Medulla oblongata (tissue), 1 donor: ENCODE results near the gene ADAMTSL2.

Experiments
- DNase-seq: peaks from one replicate; pipeline ENCODE4 v3.0.0-alpha.2; 2015; ENCODE audit errors: extremely low spot score

ADAMTSL2 gene

DNA sequence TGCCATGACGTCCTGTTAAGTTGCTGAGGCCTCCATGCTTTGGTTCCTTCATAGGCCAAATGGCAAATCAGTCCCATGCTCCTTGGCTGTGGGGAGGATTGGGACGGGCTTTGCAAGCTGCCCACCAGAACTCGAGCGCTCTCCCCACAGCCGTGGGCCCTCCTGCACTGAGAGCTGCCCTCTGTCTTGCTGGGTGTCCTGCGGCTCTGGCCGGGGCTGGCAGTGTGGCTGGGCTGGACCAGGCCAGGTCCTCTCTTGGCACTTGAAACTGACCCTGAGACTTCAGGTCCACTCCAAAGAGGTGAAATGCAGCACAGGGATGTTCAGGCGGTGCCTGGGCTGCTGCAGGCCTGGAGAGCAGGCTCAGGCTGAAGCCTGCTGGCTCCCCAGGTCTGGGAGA lies 16.8 kb upstream of the ADAMTSL2 start:
- no peak for DNase-seq

DNA sequence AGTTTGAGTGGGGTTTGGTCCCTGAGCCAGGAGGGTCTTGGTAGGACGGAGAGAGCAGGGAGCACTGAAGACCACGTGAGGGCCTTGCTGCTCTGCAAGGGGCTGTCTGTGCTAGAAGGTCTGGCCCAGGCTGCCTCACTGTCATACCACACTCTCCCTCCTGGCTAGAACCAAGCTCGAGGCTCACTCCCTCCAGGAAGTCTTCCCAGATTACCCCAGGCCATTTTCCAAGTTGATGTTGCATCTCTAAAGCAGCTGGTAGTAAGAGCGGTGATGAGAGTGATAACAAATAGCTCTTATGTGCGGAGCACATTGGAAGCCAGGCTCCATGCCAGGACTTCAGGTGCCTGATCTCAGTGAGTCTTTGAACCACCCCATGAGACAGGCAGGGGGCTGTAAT lies 16.3 kb upstream of the ADAMTSL2 start:
- DNase-seq = no peak

DNA sequence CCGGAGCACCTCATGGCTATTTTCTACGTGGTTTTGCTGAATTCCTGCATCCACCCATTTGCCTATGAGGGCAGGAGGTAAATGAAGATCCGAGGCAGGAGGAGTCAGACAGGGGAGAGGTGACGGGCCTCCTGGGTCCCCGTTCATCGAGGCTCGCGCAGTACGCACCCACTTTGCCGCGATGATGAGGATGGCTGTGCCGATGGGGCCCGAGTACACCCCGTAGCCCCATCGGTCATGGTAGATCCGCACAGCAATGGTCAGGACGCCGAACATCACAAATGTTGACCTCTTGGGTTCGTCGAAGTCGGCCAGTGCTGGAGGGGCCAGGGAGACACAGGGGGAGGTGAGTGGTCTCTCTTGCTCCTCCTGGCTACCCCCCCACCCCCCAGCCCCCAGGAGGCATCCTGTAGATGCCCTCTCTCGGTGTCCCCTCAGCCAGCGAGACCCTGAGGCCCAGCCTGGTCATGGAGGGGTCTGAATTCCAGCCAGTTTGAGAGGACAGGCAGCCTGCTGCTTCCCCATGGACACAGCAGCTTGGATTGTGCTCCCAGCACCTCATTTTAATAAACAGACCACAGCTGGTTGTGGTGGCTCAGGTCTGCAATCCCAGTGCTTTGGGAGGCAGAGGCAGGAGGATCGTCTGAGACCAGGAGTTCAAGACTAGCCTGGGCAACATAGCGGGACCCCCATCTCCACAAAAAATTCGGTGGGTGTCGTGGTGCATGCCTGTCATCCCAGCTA lies 15.6 kb upstream of the ADAMTSL2 start:
- no peak for DNase-seq

DNA sequence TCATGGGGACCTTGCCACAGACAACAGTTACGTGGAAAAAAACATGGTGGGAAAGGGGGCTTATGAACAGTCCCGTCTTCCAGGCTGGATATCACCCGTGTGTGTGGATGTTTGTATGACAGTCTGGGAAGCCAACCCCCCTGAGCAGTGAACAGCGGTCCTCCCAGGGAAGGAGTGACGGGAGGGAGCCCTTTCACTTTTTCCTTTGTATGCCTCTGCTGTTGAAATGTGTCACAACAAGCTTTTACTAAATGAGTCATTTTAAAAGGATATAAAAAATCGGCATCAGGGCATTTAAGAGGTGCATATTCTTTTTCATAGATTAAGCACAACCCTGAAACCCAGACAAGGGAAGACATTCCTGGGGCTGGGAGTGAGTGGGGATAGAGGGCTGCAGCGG lies 14.8 kb upstream of the ADAMTSL2 start:
- no peak for DNase-seq

DNA sequence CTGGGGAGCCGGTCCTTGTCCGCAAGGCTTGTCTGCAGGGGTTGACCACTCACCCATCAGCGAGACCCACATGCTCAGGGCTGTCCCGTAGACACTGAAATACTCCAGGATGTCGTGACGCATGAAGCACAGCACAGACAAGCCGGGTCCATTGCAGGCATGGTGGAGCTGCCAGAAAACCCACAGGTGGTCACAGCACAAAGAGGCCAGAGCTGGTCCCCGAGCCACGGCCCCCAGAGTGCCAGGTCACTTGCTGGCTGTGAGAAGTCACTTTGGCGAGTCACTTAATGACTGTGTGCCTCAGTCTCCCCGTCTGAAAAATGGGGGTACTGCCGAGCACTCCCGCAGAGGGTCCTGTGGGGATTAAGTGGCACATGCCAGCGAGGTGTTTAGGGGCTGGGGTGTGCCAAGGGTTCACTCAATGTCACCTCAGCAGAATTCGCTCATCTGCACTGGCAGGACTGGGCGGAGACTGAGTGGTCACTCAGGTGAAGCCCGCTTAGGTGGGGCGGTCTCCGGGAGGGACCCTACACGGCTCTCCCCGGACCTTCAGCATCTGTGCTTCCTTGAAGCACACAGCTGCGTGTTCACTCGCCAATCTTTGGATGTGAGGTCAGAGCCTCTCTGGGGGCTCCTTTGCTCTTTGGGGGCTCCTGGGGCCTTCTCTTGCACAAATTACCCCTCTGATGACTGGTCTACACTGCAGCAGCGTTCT lies 14.2 kb upstream of the ADAMTSL2 start:
- DNase-seq = no peak

DNA sequence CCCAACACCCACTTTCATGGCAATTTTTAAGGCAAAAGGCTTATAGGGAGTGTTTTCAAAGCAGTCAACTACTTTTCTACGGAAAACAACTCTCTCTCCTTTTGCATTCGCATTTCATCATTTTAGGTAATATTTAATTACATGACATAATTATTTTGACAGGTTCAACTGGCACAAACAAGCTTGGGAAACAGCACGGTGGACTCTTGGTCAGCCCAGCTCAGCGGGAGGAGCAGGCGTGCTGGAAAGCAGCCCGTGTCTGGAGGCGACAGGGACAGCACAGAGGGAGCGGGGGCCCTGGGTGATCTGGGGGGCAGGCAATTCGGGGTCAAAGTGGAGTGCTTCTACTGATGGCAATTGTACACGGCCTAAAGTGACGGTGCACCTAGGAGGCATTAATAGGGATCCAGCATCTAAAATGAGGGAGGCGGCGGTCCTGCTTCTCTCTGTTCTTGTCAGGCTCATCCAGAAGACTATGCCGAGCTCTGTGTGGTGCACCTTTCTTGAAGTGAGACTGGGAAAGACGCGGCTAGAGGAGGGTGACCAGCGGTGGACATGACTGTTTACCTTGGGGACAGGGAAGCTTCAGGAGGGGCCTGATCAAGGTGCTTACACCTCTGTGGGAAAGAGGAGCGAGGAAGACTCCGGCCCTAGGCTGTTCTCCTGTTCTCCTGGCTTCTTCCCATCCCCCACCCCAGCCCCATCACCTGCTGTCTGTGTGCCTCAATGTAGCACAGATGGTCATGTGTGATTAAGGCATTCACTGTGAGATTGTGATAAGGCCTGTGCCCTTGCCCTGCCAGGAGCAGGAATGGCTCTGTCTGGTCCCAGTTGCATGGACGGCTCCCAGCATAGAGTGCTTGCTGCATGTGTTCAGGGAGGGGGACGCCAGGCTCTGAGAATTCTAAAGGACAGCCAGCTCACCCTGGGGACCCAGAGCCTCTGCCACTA lies 13.1 kb upstream of the ADAMTSL2 start:
- DNase-seq = peak; percentile 69

DNA sequence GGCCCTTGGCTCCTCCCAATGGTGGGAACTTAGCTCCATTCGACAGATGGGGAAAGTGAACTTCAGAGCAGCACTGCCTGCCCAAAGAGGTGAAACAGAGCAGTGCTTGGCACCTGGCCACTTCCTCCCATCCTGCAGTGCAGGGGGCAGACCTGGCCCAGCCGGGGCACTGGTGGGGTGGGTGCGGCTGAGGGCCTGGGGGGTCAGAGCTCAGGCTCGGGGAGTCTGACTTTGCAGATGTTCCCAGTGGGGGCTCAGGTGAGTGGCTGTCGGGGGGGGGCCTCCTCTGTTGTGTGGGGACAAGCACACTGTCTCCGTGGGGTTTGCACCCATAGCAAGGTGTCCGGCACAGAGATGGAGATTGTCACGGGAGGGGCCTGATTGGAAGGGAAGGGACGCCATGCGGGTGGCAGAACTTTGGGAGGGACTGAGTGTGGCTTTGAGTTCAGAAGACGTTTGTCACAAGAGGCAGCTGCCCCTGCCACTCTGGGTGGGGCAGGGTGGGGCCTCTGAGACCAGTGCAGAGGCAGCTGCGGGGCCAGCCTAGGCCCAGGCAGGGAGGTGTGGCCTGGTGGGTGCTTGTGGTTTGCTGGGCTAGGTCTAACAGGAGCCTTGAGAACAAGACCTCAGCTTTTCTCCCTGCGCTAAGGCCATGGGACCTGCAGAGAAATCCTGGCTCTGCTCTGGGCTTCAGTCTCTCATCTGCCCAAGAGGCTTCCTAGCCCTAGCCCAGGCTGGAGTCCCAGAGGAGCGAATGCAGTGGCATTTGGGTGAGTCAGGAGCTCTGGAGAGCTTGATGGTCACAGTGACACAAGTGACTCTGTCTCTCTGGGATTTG lies 12.2 kb upstream of the ADAMTSL2 start:
- no peak for DNase-seq

DNA sequence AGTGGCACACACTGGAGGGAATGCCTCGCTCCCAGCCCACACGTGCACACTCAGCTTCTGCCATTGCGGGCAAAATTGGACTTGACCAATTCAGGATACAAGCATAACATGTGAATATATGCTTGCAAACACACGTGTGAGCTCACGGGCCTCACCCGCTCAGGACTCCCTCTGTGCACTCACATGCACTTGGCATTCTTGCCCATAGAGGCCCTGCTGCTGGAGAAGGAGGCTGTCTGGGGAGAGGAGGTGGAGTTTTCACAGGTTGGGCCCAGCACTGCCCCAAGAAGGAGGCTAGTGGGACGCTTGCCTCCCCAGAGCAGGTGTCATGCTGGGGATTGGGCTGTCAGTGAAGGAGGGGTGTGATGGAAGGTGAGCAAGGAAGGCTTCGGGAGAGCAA lies 11.4 kb upstream of the ADAMTSL2 start:
- DNase-seq = no peak

DNA sequence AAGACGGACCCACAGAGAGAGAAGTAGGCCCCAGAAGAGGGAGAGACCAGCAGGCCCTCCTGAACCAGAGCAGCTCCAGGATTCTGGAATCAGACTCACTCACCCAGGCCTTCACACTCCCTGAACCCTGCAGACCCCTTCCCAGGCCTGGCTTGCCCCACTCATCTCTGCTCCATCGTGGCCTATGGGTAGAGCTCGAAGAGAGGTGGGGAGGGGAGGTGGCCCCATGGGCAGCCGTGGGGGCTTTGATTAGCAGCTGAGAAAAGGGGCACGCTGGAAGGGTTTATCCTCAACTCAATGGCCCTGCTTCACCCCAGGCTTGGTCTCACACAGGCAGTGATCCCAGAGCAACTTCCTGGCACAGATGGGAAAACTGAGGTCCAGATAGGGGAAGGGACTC lies 10.4 kb upstream of the ADAMTSL2 start:
- no peak for DNase-seq

DNA sequence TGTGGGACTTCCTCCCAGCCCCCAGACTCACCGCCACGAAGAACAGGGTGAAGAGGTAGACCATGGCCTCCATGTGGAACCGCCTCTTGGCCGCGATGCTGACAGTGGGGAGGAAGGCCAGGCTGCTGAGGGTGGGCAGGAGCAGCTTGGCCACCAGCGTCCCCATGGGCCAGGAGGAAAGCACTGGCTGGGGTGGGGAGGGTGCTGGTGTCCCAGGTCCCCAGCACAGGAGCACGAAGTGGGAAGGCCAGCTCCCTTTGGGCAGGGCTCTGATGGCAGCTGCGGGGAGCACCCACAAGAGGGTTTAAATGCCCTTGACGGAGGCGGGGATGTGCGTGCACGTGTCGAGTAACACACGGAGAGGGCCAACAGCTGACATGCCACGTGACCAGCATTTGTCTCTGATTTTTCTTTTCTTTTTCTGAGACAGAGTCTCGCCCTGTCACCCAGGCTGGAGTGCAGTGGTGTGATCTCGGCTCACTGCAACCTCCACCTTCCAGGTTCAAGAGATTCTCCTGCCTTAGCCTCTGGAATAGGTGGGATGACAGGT lies 9.8 kb upstream of the ADAMTSL2 start, which contains the start of gene MYMK:
TSS of gene MYMK (minus strand) at position 281 of the 550 bp plus-strand sequence. CDS start at position 166, 115 bp downstream.
- DNase-seq = no peak

DNA sequence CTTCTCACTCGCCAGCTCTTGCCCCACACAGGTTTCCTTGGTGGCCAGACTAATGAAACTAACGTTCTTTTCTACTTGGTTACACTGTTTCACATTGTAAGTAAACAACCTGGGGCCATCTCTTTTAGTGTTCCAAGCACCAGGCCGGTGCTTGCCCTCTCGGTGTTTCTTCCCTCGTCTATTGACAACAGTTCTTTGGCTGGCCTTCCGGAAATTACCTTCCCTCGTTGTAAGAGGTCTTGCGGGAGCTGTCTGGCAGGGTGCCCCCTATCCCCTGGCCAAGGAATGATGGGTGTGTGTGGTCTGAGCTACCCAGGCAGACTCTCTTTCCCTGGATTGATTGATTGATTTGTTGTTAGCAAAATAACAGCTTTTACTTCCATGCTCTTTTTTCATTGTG lies 8.8 kb upstream of the ADAMTSL2 start:
- no peak for DNase-seq

DNA sequence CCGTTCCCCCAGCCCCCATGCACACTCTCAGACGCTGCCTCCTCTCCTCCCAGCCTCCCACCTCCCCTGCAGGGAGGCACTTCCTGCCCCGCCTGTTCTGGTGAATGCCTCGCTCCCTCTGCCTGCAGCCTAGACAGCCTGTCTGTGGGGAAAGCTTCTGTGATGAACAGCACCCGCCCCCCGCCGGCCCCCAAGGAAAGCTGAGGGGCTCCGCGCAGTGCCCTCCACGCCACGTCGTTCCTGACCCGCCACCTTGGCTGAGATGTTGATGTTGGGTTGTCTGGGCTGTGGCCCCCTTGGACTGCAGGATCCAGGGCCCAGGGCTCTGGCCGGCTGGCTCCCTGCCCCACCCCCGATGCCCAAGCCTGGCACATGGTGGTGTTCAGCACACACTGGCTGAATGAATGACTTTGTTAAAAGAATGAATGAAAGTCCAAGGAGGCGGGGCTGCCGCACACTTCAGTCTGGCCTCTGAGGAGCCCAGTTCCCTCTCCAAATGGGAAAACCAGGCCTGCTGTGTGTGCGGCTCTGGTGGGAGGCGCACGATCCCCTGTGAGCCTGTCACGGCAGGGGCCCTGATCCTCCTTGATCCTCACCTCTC lies 7.7 kb upstream of the ADAMTSL2 start:
- peak; percentile 88 for DNase-seq

DNA sequence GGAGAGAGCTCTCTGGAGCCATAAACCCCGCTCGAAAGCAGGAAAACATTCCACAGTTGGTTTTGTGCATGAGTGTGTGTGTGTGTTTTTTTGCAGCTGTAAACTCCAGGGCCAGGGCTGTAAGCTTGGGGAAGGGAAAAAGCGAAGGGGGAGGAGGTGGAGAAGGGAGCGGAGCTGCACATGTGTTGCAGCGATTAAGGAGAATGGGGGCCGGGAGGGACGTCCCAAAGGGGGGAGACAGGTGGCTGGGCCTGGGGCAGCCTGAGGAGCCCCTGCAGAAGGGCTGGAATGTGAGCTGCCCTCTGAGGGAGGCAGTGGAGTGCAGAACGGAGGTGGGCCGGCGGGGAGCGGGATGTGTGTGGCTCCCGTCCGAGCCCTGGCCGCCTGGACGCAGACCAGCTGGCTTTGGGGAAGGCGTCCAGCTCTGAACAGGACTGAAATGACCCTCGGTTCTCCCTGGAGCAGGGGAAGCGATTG lies 7.0 kb upstream of the ADAMTSL2 start:
- peak; percentile 49 for DNase-seq

DNA sequence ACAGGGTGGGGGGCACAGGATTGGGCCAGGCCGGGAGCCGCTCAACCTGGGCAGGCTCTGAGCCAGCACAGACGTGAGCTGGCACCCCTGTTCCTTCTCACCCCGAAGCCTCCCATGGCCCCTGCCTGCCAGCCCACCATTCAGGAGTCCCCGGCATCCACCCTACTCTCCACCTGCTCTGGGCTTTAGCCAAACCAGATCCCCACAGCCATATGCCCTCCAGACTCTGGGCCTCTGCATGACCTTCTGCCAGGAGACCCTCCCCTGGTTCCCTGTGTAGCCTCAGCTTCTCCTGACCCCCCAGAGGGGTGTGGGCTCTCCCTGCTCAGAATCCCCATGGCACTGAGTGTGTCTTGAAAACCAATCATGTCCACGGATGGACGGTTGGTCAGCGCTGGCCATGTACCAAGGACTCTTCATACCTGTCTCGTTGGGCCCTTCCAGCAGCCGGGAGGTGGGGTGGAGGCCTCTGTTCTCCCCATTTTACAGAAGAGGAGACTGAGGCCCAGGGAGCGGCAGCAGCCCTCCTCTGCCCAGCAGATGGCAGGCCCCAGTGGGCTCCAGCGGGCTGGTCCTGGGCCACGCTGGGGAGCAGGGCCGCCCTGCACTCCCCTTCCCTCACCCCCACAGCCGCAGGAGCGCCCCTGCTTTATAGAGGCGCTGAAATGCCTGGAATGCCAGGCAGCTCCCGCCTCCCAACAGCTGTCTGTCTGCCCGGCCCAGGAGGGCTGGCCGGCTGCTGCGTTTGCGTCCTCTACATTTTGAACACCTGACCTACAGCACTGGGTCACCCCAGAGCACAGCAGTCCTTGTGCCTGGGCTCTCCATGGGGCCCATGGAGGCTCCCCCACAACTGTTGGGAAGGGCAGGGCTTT lies 6.3 kb upstream of the ADAMTSL2 start:
- no peak for DNase-seq

DNA sequence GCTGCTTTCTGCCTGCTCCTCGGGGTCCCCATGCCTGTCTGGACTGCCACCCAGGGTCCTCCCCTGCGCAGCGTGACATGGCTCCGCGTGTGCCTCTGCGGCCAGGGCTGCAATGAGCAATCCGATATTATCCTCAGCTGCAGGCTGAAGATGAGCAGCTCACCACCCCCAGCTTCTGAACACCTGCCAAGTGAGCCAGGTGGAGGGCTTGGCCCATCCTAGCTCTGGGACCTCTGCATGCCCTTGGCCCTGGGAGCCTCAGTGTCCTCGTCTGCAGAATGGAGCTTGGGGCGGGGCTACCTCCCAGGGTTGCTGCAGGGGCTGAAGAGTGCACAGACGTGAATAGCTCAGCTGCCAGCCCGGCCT lies 5.6 kb upstream of the ADAMTSL2 start:
- no peak for DNase-seq

DNA sequence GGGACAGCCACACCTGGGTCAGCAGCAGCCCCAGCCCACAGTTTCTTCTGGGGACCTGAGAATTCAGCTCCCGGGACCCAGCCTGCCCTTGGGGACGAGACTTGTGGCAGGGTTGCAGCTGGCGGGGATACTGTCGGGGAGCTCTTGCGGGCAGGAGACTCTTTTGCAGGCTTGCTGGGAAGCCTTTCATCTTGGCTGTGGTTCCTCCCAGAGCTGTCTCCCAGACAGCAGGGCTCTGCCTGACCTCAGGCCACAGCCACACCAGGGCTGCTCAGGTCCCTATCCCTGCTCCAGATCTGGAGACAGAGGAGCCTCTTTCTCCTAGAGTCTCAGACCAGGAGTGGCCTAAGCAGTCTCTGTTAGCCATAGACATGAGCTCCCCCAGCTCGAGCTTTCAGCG lies 5.0 kb upstream of the ADAMTSL2 start:
- no peak for DNase-seq

DNA sequence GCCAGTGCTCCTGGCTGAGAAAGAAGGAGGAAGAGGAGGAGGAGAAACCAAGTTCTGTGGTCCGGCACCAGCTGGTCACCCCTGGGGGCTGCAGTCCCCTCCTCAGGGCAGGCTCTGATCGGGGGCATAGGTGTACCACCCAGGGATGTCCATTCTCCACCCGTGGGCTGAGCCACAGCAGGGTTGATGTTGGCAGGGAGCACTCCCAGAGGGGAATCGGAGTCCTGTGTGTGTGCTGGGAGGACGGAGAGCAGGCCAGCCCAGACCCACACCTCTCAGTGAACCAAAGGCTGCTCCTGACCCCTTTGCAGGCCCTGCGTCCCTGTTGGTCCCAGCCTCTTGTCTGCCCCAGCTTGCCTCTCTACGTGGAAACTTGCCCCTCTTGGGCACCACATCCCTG lies 4.6 kb upstream of the ADAMTSL2 start:
- no peak for DNase-seq

DNA sequence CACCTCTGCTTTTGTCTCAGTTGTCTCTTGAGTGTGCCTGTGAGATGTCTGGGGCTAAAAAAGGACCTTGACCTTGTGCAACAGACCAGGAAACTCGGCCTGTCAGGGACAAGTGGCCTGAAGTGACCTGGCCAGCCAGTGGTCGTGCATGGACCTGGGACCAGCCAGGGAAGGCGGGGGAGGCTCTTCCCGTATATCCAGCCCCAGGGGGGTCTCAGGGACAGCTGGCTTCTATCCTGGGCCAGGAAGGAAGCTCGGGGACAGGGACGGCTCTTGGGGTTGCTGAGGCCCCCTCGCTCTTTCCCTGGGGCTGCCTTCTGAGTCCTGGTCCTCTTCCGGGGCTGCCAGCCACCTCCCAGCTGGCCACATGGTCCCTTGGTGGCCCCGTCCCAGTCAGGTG lies 3.2 kb upstream of the ADAMTSL2 start:
- DNase-seq = no peak

DNA sequence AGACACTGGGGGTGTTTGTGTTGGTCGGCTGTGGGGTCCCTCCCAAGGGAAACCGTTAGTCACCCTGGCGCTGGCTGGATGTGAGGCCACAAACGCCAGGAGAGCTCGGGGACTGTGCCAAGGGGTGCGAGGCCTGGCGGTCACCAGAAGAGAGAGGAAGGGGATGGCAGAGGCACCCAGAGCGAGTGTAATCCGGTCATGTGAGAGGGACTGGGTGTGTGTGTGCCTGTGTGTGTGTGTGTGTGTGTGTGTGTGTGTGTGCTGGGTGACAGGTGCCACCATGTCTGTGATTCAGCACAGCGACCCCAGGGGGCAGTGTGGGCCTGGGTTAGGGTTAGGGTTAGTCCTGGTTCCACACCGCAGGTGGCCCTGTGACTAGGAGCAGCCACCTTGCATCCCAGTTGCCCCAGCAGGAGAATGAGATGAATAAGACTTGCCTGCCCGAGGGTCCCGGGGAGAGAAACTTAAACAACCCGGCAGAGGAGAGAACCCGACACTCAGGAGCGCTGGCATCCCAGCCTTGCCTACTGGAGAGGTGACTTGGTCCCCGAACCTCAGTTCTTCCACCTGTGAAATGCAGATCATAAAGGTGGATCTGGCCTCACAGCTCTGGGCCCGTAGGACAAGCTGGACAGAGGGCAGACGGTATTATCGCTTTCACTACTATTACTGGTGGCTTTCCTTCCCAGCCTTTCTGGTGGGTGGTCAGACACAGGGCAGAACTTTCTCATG lies 1.4 kb upstream of the ADAMTSL2 start:
- peak; percentile 68 for DNase-seq
